ENCODE results near the gene NUTM2G. TPM values are rescaled to one million over a fixed set of nuclear protein-coding genes. Genes with fewer than 3 reads are reported as not detected.
"Not testable (repeated sequence)": the region's sequence is repeated elsewhere in the genome, so short reads cannot be mapped to it uniquely, and the experiment has no call there.

Gene NUTM2G
- polyA plus RNA-seq, 2 of the 4 experiments (the other 2 are of a cell fraction) = not detected

- ATAC-seq; DNase-seq (ENCODE audit: low read depth in 1 of 2, low spot score in 1 of 2); H3K4me3 ChIP-seq; H3K9me3 ChIP-seq; H3K4me2 ChIP-seq; CTCF ChIA-PET; H3K4me1 ChIP-seq; FAIRE-seq; H3K27ac ChIP-seq: not testable (repeated sequence)
- POLR2A ChIA-PET = interaction anchor here (0.6 kb wide), 1 partner anchor 55 kb away, joined by 6 read pairs; no protein-coding TSS in a partner anchor
- 91% methylated on average over 3 of the region's 3 CpGs for WGBS (ENCODE audit: missing lambda C conversion rate)
Observed at GRCh38 chr9:96984139-96984538, 55.5 kb downstream of the NUTM2G start.

DNA sequence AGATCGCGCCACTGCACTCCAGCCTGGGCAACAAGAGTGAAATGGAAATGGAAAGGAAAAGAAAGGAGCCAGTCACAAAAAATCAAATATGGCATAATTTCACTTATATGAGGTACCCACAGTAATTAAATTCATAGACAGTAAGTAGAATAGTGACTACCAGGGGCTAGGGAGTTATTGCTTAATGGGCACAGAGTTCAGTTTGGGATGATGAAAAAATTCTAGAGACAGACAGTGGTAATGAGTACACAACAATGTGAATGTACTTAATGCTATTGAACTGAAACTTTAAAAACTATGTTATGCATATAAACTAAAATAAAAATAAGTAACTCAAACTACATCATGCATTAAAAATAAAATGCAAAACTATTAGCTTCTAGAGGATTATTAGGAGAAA lies 56.2 kb downstream of the NUTM2G start:
- POLR2A ChIA-PET; FAIRE-seq; DNase-seq (ENCODE audit: low read depth in 1 of 2, low spot score in 1 of 2); H3K4me3 ChIP-seq; H3K4me2 ChIP-seq; H3K9me3 ChIP-seq; ATAC-seq; H3K4me1 ChIP-seq; H3K27ac ChIP-seq; CTCF ChIA-PET: not testable (repeated sequence)
- WGBS (ENCODE audit: missing lambda C conversion rate) = 97% methylated on average over 2 of the region's 2 CpGs

Other genes with a start within 250 kb of the NUTM2G start
- 8.1 and 10.4 TPM in 2 replicates for gene ZNF510, start 150.8 kb upstream of the NUTM2G start, polyA plus RNA-seq (2011; rRNA removed)
- gene ZNF510, start 150.8 kb upstream of the NUTM2G start, polyA plus RNA-seq (2017; fragmentation: RNase III; extraction: RNeasy Plus Mini Kit Qiagen cat#74134 plus additional on column Dnase treatment) = 5.3 to 5.6 TPM (median 5.4 TPM) in 3 replicates
- gene ZNF782, start 74.3 kb upstream of the NUTM2G start, polyA plus RNA-seq (2011; rRNA removed) = 2.1 and 2.7 TPM in 2 replicates
- 1.9 to 2.2 TPM (median 2.1 TPM) in 3 replicates for gene ZNF782, start 74.3 kb upstream of the NUTM2G start, polyA plus RNA-seq (2017; fragmentation: RNase III; extraction: RNeasy Plus Mini Kit Qiagen cat#74134 plus additional on column Dnase treatment)
- gene CTSV, start 110.3 kb downstream of the NUTM2G start, polyA plus RNA-seq (2011; rRNA removed) = 11.3 and 13.4 TPM in 2 replicates
- gene CTSV, start 110.3 kb downstream of the NUTM2G start, polyA plus RNA-seq (2017; fragmentation: RNase III; extraction: RNeasy Plus Mini Kit Qiagen cat#74134 plus additional on column Dnase treatment) = 13.2 to 14.9 TPM (median 14.1 TPM) in 3 replicates

Data from A549 (cell line).